HG02885 (cell line): ENCODE results near the gene CLIC3.

Experiments used
- ATAC-seq: cut with Tn5 transposase; IDR thresholded peaks from one replicate; pipeline ENCODE4 v1.9.1; 2021; ENCODE audit warnings: mild to moderate bottlenecking; ENCODE audit not compliant: unreplicated experiment, poor library complexity

Gene CLIC3

DNA sequence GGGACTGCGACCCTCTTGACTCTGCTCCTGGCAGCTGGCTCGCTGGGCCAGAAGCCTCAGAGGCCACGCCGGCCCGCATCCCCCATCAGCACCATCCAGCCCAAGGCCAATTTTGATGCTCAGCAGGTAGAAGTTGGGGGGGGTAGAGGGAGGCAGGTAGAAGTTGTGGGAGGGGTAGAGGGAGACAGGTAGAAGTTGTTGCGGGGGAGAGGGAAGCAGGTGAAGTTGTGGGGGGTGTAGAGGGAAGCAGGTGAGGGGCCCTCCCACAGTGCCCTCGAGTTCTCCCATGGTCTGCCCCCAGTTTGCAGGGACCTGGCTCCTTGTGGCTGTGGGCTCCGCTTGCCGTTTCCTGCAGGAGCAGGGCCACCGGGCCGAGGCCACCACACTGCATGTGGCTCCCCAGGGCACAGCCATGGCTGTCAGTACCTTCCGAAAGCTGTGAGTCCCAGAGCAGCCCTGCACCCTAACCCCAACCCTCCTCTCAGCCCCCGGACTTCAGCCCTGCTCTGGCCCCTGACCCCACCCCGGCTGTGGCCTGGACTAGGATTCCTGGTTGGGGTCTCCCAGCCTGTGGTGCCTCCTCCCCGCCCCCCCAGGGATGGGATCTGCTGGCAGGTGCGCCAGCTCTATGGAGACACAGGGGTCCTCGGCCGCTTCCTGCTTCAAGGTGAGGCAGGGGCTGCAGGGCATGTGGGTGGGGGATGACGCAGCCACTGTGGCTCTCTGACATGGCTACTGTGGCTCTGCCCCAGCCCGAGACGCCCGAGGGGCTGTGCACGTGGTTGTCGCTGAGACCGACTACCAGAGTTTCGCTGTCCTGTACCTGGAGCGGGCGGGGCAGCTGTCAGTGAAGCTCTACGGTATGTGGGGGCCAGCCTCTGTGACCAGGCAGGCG, 50.8 kb downstream of the CLIC3 start:
- no peak for ATAC-seq
